Endothelial cell of umbilical vein (primary cell): ENCODE results near the gene FRMD4A. TPM values are rescaled to one million over a fixed set of nuclear protein-coding genes. Genes with fewer than 3 reads are reported as not detected.
A peak's percentile ranks its signal among the peaks of the same experiment; 100 is the strongest.

Experiments used
- BruUV-seq: library from RNA; stranded (reverse); fragments of 400-500 nt; replicated peaks from 2 replicates; lab custom pipeline; 2021; lab: Mats Ljungman, UMichigan
- CTCF ChIA-PET: fragments of 300-600, 350-600 bp; sonication (Branson Sonifier 250); formaldehyde crosslinking; loops from one replicate; lab custom pipeline; 2021; ENCODE audit warnings: antibody characterized with exemption, inconsistent platforms; lab: Charles Lee
- POLR2A ChIA-PET: fragments of 300-600, 350-600 bp; sonication (Branson Sonifier 250); formaldehyde crosslinking; loops from one replicate; lab custom pipeline; 2021; ENCODE audit warnings: antibody characterized with exemption, inconsistent platforms; lab: Charles Lee
- DNase-seq: peaks from one replicate; pipeline ENCODE4 v3.0.0-alpha.2; 2011; ENCODE audit warnings: low read depth, low spot score
- FAIRE-seq: peaks from 2 replicates; lab custom pipeline; 2011; peaks lifted over from hg19 to GRCh38; lab: Jason Lieb, UNC
- H2AFZ ChIP-seq: 2 replicates; pipeline ENCODE4 v1.6.0; 2012; ENCODE audit warnings: low read depth, low read length, control low read depth, inconsistent platforms
- H3K27ac ChIP-seq: 2 replicates; pipeline ENCODE4 v1.5.1; 2011; ENCODE audit warnings: low read depth, mild to moderate bottlenecking, control low read depth, low read length, moderate library complexity; ENCODE audit not compliant: insufficient read depth
- H3K27me3 ChIP-seq, 2 experiments: 2 replicates each; pipeline versions ENCODE4 v1.6.0 to v1.6.1; 2011; ENCODE audit warnings: low read length in 2 of 2, mixed read lengths in 1 of 2; ENCODE audit not compliant: control insufficient read depth in 2 of 2, insufficient read depth in 2 of 2
- H3K36me3 ChIP-seq, 2 experiments: 2 replicates in 1 of 2; 3 replicates in 1 of 2; pipeline ENCODE4 v1.5.1; 2011; ENCODE audit warnings: low read length in 2 of 2, mild to moderate bottlenecking in 1 of 2, moderate library complexity in 1 of 2; ENCODE audit not compliant: control insufficient read depth in 2 of 2, insufficient read depth in 2 of 2; ENCODE audit errors: extremely low read depth in 1 of 2
- H3K4me1 ChIP-seq: 3 replicates; pipeline ENCODE4 v1.5.1; 2011; ENCODE audit warnings: mild to moderate bottlenecking, low read length; ENCODE audit not compliant: control insufficient read depth, insufficient read depth; ENCODE audit errors: extremely low read depth
- H3K4me2 ChIP-seq: 2 replicates; pipeline ENCODE4 v1.6.1; 2011; ENCODE audit warnings: low read length, control low read depth, mixed read lengths; ENCODE audit not compliant: insufficient read depth
- H3K4me3 ChIP-seq, 3 experiments: fragments of 200-600 bp in 1 of 3; sonication (generic), shearing (Covaris generic) in 1 of 3; replicated peaks in 1 of 3; 2 replicates each; pipeline ENCODE4 v1.5.1; 2011 to 2016; ENCODE audit warnings: control low read depth in 3 of 3, low read length in 3 of 3, mild to moderate bottlenecking in 2 of 3, inconsistent platforms in 1 of 3, low read depth in 1 of 3, moderate library complexity in 1 of 3; ENCODE audit not compliant: insufficient read depth in 1 of 3
- H3K79me2 ChIP-seq: 2 replicates; pipeline ENCODE4 v1.6.0; 2012; ENCODE audit warnings: low read length, inconsistent platforms; ENCODE audit not compliant: control insufficient read depth, insufficient read depth
- H3K9ac ChIP-seq: replicated peaks from 2 replicates; pipeline ENCODE3; 2011; ENCODE audit warnings: low read length, control low read depth; ENCODE audit not compliant: insufficient read depth; ENCODE audit errors: extremely low read depth
- H3K9me1 ChIP-seq: replicated peaks from 3 replicates; pipeline ENCODE4 v1.6.0; 2011; ENCODE audit warnings: mild to moderate bottlenecking, low read length; ENCODE audit not compliant: control insufficient read depth, insufficient read depth; ENCODE audit errors: extremely low read depth
- H3K9me3 ChIP-seq: replicated peaks from 2 replicates; pipeline ENCODE4 v1.5.1; 2012; ENCODE audit warnings: low read length, inconsistent platforms; ENCODE audit not compliant: control insufficient read depth, insufficient read depth
- H4K20me1 ChIP-seq: replicated peaks from 2 replicates; pipeline ENCODE3; 2011; ENCODE audit warnings: mild to moderate bottlenecking, low read length; ENCODE audit not compliant: control insufficient read depth, insufficient read depth; ENCODE audit errors: extremely low read depth
- CTCF ChIP-seq, 2 donors: IDR thresholded peaks; 1 replicate in 1 of 2; 2 replicates in 1 of 2; pipeline ENCODE4 v1.5.1; 2011; ENCODE audit warnings: low read length in 2 of 2, mild to moderate bottlenecking in 2 of 2, moderate library complexity in 2 of 2, control low read depth in 1 of 2, inconsistent platforms in 1 of 2, low read depth in 1 of 2; ENCODE audit not compliant: insufficient read depth in 1 of 2; ENCODE audit errors: extremely low read depth in 1 of 2
- FOS ChIP-seq: IDR thresholded peaks from 2 replicates; pipeline ENCODE4 v1.6.1; 2011; ENCODE audit warnings: mild to moderate bottlenecking, low read length, moderate library complexity, borderline replicate concordance; ENCODE audit not compliant: insufficient read depth
- POLR2A ChIP-seq: IDR thresholded peaks from 2 replicates; pipeline ENCODE4 v1.6.1; 2012; ENCODE audit warnings: low read depth, mild to moderate bottlenecking, control low read depth, low read length
- dilution Hi-C: fragments of 300-500 bp; cut with MboI; formaldehyde crosslinking; loops from one replicate; pipeline ENCODE4 v1.15.0; 2019; ENCODE audit warnings: low sequenced_read_pairs; ENCODE audit not compliant: extremely low pct_ligation_motif_present
- intact Hi-C: fragments of 100-400 bp; cut with micrococcal nuclease; formaldehyde crosslinking; loops from one replicate; pipeline ENCODE4 v1.10.0; 2022
- polyA plus RNA-seq, 4 experiments: library from polyadenylated mRNA; depleted of rRNA in 3 of 4; stranded (reverse) in 3 of 4; unstranded in 1 of 4; fragments of >200 nt; gene quantifications; 2 replicates each; pipeline versions ENCODE4 v1.2.1 to v1.2.3, GENCODE V29; 2011 to 2012; ENCODE audit warnings: missing spikeins in 1 of 4
- total RNA-seq: library from RNA; stranded (reverse); gene quantifications from 2 replicates; pipeline ENCODE4 v1.2.3, GENCODE V29; 2021

Gene FRMD4A
- total and polyA plus RNA-seq, 2 donors (not counting 3 experiments of a cell fraction or from before 2014, with no cell fraction given), result 123 to 148 TPM

- Histone ChIP-seq H3K9me3 (no peaks in the 10 kb centered on the region), H3K4me1 (peaks cover 41% of the 10 kb centered on the region), H3K4me2 (peak overlapping the region; percentile 25), H3K79me2 (peaks cover 86% of the 10 kb centered on the region), H3K27ac (no peak overlapping the region), H3K27me3 (no peaks in the 10 kb centered on the region), H3K4me3 (no peak overlapping the region), H2AFZ (no peak overlapping the region), H3K9me1 (no peaks in the 10 kb centered on the region), H3K9ac (no peak overlapping the region), H4K20me1 (peaks cover 2% of the 10 kb centered on the region), H3K36me3 (peaks cover 0 to 5% of the 10 kb centered on the region in 2 experiments)
- dilution Hi-C loops, result no loop called here
- TF ChIP-seq POLR2A (no peak), FOS (peak; percentile 20), CTCF (IDR thresholded peaks at IDR 0.05; ENCODE audit: extremely low read depth in 1 of 2, insufficient read depth in 1 of 2, low read depth in 1 of 2, low read length in 2 of 2) (no peak)
- intact Hi-C loops, result no loop called here
- DNase-seq (no peak), FAIRE-seq (peak; percentile 66)
- no TSS peak for BruUV-seq
- CTCF ChIA-PET, result interaction anchor here (0.7 to 1.5 kb wide), 6 partner anchors 10 to 290 kb away, joined by 3 to 6 read pairs (median 4); no protein-coding TSS in a partner anchor
- POLR2A ChIA-PET, result interaction anchor here (0.7 kb wide), 1 partner anchor 385 kb away, joined by 3 read pairs; no protein-coding TSS in a partner anchor
These were observed 526.9 kb downstream of the FRMD4A start for GRCh38 chr10:13803566-13804554.
